ENCODE results near the gene EXD2.
"Not testable (repeated sequence)": the region's sequence is repeated elsewhere in the genome, so short reads cannot be mapped to it uniquely, and the experiment has no call there.

EXD2 gene

GRCh38 chr14:69199786-69200185 is 8.5 kb downstream of the EXD2 start:
- DNase-seq, result no peak

GRCh38 chr14:69204753-69205152 is 13.5 kb downstream of the EXD2 start:
- DNase-seq, result no peak

GRCh38 chr14:69207435-69208041 is 16.2 kb downstream of the EXD2 start:
- DNase-seq, result no peak

GRCh38 chr14:69208666-69209065 is 17.4 kb downstream of the EXD2 start:
- no peak for DNase-seq

- DNase-seq, result no peak
Measured at GRCh38 chr14:69214393-69214792, 23.1 kb downstream of the EXD2 start.

- DNase-seq, result not testable (repeated sequence)
Measured at GRCh38 chr14:69217663-69218062, 26.4 kb downstream of the EXD2 start.

GRCh38 chr14:69224946-69225345 is 33.6 kb downstream of the EXD2 start:
- no peak for DNase-seq

GRCh38 chr14:69226178-69226577 is 34.9 kb downstream of the EXD2 start:
- DNase-seq, result no peak

- DNase-seq, result no peak
Measured at GRCh38 chr14:69226736-69227135, 35.4 kb downstream of the EXD2 start.

GRCh38 chr14:69231486-69231885 is 40.2 kb downstream of the EXD2 start:
- no peak for DNase-seq

GRCh38 chr14:69232388-69232787 is 41.1 kb downstream of the EXD2 start:
- DNase-seq, result no peak

GRCh38 chr14:69234106-69234505 is 42.8 kb downstream of the EXD2 start:
- DNase-seq, result no peak

GRCh38 chr14:69235708-69236107 is 44.4 kb downstream of the EXD2 start:
- DNase-seq, result no peak

- DNase-seq, result no peak
Measured at GRCh38 chr14:69237142-69237541, 45.8 kb downstream of the EXD2 start.

- DNase-seq, result no peak
Measured at GRCh38 chr14:69237584-69237983, 46.3 kb downstream of the EXD2 start.

- DNase-seq, result no peak
Measured at GRCh38 chr14:69238883-69239282, 47.6 kb downstream of the EXD2 start.

GRCh38 chr14:69240527-69241173 is 49.4 kb downstream of the EXD2 start:
- no peak for DNase-seq

- DNase-seq, result no peak
Measured at GRCh38 chr14:69241577-69241976, 50.3 kb downstream of the EXD2 start.

GRCh38 chr14:69242311-69243224 is 51.3 kb downstream of the EXD2 start:
- DNase-seq, result peak; percentile 69

GRCh38 chr14:69244946-69245345 is 53.6 kb downstream of the EXD2 start:
- DNase-seq, result no peak

GRCh38 chr14:69246331-69246730 is 55.0 kb downstream of the EXD2 start:
- no peak for DNase-seq

GRCh38 chr14:69247676-69248440 is 56.6 kb downstream of the EXD2 start:
- DNase-seq, result no peak

- DNase-seq, result no peak
Measured at GRCh38 chr14:69249603-69250002, 58.3 kb downstream of the EXD2 start.
